Astrocyte of the spinal cord (primary cell): ENCODE results near the gene FIS1.

Experiments used
- DNase-seq: peaks from one replicate; pipeline ENCODE4 v3.0.0; 2011; ENCODE audit warnings: low read depth, low spot score
- H3K4me3 ChIP-seq: 2 replicates; pipeline ENCODE4 v1.5.1; 2011; ENCODE audit warnings: low read depth, mild to moderate bottlenecking, low read length, moderate library complexity
- CTCF ChIP-seq: IDR thresholded peaks from 2 replicates; pipeline ENCODE4 v1.5.1; 2012; ENCODE audit warnings: low read depth, mild to moderate bottlenecking, low read length, inconsistent platforms
- in situ Hi-C: cut with HindIII; loops from 2 replicates; pipeline ENCODE4 v1.10.0; 2017; ENCODE audit warnings: low sequenced_read_pairs

Gene FIS1

GRCh38 chr7:101198476-101198875 lies 46.4 kb downstream of the FIS1 start:
- no peak overlapping the region for H3K4me3 ChIP-seq
- no peak for TF ChIP-seq CTCF
- in situ Hi-C loops, result no loop called here
- DNase-seq, result no peak

DNA sequence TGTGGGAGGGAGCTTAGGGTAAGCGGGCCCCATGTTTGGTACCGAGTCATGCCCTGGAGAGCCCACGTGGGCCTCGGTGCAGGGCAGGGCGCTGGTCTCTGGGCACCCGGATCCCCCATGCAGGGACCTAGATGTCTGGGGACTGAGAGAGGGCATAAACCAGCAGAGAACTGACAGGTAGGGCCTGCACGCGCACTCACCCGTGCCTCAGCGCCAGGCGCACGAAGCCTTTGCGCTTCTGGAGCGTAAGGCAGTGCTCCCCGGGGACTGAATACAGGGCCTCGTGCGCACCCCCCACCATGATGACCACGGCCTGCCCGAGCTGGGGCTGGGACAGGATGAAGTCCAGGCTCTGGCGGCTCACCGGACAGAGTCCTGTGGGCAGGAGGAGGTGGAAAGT lies 46.9 kb downstream of the FIS1 start:
- in situ Hi-C loops, result no loop called here
- no peak overlapping the region for H3K4me3 ChIP-seq
- DNase-seq, result no peak
- no peak for TF ChIP-seq CTCF

- no peak overlapping the region for H3K4me3 ChIP-seq
- no peak for TF ChIP-seq CTCF
- DNase-seq, result no peak
- in situ Hi-C loops, result no loop called here
These were observed 49.0 kb downstream of the FIS1 start for GRCh38 chr7:101195884-101196283.
